Stomach (tissue), 4 donors: ENCODE results near the gene CD68.

Source experiments
- POLR2A ChIP-seq, 4 donors: fragments of 450-650 bp; IDR thresholded peaks; one replicate each; pipeline ENCODE4 v1.6.1; 2016; ENCODE audit warnings: antibody characterized with exemption in 4 of 4, control low read depth in 2 of 4, mild to moderate bottlenecking in 1 of 4, moderate library complexity in 1 of 4
- POLR2AphosphoS5 ChIP-seq, 3 donors: sonication (generic); formaldehyde crosslinking; IDR thresholded peaks; one replicate each; pipeline ENCODE4 v1.6.1; 2016; ENCODE audit warnings: antibody characterized with exemption in 3 of 3
- TF ChIP-seq, protein P1 (sequence below), 7 experiments: fragments of 450-650 bp in 4 of 7; fragments of 200-600 bp in 3 of 7; sonication (generic) in 3 of 7; IDR thresholded peaks; one replicate each; pipeline ENCODE4 v1.5.1; 2016 to 2019; ENCODE audit warnings: antibody characterized with exemption in 7 of 7, control low read depth in 2 of 7, mild to moderate bottlenecking in 1 of 7

- TF ChIP-seq, protein P1, sequence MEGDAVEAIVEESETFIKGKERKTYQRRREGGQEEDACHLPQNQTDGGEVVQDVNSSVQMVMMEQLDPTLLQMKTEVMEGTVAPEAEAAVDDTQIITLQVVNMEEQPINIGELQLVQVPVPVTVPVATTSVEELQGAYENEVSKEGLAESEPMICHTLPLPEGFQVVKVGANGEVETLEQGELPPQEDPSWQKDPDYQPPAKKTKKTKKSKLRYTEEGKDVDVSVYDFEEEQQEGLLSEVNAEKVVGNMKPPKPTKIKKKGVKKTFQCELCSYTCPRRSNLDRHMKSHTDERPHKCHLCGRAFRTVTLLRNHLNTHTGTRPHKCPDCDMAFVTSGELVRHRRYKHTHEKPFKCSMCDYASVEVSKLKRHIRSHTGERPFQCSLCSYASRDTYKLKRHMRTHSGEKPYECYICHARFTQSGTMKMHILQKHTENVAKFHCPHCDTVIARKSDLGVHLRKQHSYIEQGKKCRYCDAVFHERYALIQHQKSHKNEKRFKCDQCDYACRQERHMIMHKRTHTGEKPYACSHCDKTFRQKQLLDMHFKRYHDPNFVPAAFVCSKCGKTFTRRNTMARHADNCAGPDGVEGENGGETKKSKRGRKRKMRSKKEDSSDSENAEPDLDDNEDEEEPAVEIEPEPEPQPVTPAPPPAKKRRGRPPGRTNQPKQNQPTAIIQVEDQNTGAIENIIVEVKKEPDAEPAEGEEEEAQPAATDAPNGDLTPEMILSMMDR (IDR thresholded peaks at IDR 0.05) = peak in 2 of 7 experiments; percentile 11 to 15
- TF ChIP-seq POLR2A (IDR thresholded peaks at IDR 0.05) = no peak
- no peak for TF ChIP-seq POLR2AphosphoS5 (IDR thresholded peaks at IDR 0.05)
Measured at GRCh38 chr17:7586673-7587419, 7.4 kb downstream of the CD68 start.
